Stimulated activated CD4-positive, alpha-beta T cell treated with anti-CD3 and anti-CD28 coated beads, Interleukin-2, amount 100 ng/mL, for 4 hours (primary cell): ENCODE data around the gene CCNJL.
"Not testable (repeated sequence)": the region's sequence is repeated elsewhere in the genome, so short reads cannot be mapped to it uniquely, and the experiment has no call there.

Source experiments
- DNase-seq: peaks from one replicate; pipeline ENCODE4 v3.0.0-alpha.2; 2020; ENCODE audit warnings: low read depth

The CCNJL gene

DNA sequence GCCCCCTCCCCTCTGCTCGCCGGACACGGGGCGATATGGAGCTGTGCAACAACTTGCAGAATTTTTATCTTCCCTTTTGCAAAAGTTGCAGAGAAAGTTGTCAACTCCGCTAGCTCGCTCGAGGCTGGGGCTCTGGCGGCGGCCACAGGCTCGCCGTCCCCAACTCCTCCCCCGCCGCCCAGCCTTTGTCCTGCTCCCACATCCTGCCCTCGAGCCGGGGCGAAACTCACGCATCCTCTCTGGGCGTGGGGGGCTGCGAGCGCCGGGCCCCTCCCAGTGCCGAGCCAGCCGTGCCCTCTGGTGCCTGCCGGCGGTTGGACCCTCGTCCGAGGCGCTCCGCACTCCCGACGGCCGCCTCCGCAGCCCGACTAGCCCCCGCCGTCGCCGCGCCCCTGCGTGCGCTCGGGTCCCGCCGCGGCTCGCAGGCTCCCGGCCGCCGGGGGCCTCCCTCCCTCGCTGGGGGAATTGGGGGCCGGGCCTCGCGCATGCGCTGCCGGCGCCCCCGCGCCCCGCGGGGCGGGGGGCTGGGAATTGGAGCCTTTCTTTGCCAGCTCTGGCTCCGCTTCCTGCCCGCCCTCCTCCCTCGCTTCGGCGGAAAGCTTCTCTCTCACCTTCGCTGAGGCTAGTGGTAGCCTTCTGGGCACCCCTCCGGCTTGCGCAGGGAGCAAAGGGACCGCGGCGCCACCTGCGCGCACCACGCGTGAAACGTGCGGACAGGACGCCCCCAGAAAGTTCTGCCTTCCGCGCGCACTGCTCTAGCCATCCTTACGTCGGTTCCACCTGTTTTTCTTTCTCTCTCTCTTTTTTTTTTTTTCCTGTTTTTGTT is at the start of gene CCNJL:
CCNJL (minus strand) TSS at position 431 of the 826 bp plus-strand sequence. CDS start 641 bp downstream, outside the sequence.
- DNase-seq: no peak

DNA sequence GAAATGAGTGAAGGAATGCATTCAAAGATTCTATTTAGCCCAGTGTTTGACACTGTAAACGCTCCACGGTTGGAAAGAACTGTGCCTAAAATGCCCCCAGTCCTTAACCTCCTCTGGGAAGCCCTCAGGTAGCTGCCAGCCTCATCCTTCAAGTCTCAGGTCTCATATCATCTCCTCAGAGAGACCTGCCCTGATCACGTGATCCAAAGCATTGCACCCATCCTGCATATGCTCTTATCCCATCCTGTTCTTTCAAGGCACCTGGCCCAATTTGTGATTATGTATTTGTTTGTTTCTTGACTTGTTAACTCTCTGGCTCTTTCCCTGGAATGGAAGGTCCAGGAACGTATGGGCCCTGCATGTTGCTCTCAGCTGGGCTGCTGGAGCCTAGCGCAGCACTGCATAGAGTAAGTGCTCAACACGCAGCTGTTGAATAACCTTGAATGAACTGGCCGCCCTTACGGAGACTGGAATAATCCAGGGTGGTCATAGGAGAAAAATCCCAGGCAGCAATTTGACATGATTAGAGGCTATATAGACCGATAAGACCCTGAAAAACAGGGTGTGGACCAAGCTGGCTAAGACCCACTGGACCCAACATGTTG is 49.4 kb upstream of the CCNJL start:
- DNase-seq: no peak

- DNase-seq: no peak
Measured at GRCh38 chr5:160360310-160360709, 47.9 kb upstream of the CCNJL start.

DNA sequence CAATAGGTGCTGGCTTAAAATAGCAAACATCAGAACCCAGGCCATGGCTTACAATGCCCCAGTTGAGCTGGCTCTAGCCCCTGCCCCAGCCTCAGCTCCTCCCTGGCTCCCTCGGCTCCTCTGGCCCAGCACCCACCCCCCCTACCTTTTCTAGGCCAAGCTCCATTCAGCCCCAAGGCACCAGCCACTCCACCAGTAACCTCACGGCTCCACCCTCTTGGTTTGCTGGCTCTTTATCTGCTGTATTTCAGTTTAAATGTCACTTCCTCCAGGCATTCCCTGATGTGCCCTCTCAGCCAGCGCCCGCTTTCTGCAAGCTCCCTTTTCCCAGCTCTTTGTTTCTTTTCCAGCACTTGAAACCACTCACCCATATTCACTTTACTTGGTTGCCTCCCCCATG is 47.5 kb upstream of the CCNJL start:
- no peak for DNase-seq

GRCh38 chr5:160359242-160359641 is 46.9 kb upstream of the CCNJL start:
- no peak for DNase-seq

GRCh38 chr5:160357861-160358411 is 45.6 kb upstream of the CCNJL start:
- no peak for DNase-seq

GRCh38 chr5:160357394-160357793 is 45.0 kb upstream of the CCNJL start:
- DNase-seq: no peak

- no peak for DNase-seq
Measured at GRCh38 chr5:160356550-160357347, 44.4 kb upstream of the CCNJL start.

GRCh38 chr5:160354666-160355065 is 42.3 kb upstream of the CCNJL start:
- DNase-seq: no peak

- no peak for DNase-seq
Measured at GRCh38 chr5:160353379-160353778, 41.0 kb upstream of the CCNJL start.

DNA sequence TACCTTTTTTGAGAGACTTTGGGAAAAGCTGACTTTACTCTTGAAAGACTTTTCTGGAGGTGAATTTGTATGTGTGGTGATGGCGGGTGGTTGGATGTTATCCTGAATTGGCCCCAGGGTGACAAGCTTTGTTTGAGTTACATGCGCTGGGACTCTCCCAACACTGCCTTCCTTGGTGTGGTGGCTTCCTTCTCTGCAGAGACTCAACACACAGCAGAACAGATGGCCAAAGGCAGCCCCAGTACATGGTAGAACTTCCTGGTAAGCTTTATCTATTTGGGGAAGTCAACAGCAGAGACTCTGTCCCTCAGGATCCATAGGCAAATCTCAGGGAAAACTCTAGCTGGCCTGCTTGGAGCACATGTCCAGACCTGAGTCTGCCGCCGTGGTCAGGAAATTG is 39.9 kb upstream of the CCNJL start:
- no peak for DNase-seq

DNA sequence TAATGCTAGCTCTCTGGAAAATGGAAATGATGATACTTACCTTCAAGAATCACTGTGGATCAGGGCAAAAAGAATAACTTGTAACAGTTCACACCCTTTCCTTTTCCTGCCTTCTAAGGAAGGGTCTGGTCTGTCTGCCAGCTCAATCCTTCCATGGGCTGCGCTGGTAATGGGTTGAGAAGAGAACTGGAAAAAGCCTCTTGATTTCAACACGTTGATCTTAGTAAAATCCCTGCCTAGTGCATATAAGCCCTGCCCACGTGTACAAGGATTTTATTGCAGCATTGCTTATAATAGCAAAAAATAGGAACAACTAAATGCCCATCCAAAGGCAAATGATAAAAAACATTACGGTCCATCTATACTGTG is 37.6 kb upstream of the CCNJL start:
- DNase-seq: no peak

GRCh38 chr5:160349249-160349934 is 37.0 kb upstream of the CCNJL start:
- no peak for DNase-seq

DNA sequence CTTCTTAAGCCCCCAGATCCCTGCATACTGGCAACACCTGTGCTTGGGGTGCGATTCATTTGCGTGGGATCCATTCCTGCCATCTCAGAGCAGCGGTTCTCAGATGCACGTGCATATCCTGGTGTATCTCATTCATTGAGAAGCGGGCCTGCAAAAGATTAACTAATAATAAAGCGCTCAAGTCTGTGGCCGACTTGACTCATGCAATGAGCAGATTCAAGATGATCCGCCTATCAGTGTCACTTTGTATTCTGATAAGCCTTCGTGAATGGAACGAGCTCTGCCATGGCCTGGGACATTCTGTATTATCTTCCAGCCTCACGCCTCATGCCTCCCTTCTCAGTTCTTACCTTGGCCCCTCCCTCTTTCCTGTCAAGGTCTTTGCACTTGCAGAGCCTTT is 35.7 kb upstream of the CCNJL start:
- DNase-seq: no peak

GRCh38 chr5:160347448-160347847 is 35.1 kb upstream of the CCNJL start:
- DNase-seq: no peak

DNA sequence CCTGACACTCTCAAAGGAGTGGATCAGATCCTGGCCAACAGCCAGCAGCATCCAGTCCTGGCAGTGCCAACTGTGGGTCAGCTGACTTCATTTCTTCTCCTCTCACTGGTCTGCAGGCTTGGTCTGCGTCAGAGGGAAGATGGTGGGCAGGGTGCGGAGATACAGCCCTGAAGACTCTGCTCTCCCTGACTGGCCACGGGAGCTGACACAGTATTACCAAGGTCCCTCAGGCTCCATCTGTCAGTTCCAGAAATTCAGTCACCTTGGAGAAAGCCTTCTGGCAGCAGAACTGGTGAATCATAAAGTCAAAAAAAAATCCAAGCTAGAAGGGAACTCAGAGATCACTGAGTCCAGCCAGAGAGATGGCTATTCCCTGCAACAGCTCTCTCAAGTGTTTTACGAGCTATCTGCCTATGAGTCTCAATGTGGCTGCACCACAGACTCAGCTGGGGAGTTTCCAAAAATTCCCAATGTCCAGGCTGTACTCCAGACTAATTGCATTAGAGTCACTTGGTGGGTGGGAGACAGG is 30.1 kb upstream of the CCNJL start:
- DNase-seq: no peak

DNA sequence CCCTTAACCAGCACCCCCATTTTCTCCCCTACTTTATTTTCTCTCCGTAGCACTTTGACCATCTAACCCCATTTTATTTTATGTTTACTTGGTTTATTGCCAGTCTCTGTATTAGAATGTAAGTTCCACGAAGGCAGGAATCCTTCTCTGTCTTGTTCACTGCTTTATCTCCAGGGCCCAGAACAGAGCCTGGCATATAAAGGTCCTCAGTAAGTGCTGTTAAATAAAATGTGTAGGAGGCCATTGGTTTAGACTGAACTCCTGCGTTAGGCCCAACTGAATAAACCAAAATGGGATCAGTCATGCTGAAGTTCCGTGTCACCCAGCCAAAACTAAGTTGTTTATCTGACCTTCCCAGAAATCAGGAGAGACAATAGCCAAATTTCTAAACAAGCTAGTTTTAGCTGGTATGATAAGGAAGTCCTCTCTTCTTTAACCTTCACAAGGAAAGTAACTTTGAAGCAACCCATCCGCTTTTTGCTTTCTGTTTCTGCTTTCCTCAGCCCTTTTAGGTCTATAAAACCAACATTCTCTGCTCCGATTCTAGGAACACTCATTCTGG is 29.0 kb upstream of the CCNJL start:
- no peak for DNase-seq

- DNase-seq: not testable (repeated sequence)
Measured at GRCh38 chr5:160340513-160340912, 28.1 kb upstream of the CCNJL start.

- DNase-seq: no peak
Measured at GRCh38 chr5:160339406-160340130, 27.2 kb upstream of the CCNJL start.

GRCh38 chr5:160334716-160335115 is 22.4 kb upstream of the CCNJL start:
- DNase-seq: not testable (repeated sequence)

- no peak for DNase-seq
Measured at GRCh38 chr5:160333721-160334120, 21.4 kb upstream of the CCNJL start.
